NB4 (cell line): Measurements from ENCODE around the gene RNF11.

Experiments
- DNase-seq: peaks from one replicate; pipeline ENCODE4 v3.0.0; 2010; ENCODE audit warnings: low read depth
- H3K4me3 ChIP-seq: one replicate; pipeline ENCODE4 v1.5.1; 2011; ENCODE audit warnings: mild to moderate bottlenecking, low read depth, low read length, moderate library complexity
- CTCF ChIP-seq: IDR thresholded peaks from one replicate; pipeline ENCODE4 v1.5.1; 2012; ENCODE audit warnings: low read depth, low read length
- MAX ChIP-seq: IDR thresholded peaks from 2 replicates; pipeline ENCODE4 v1.6.1; 2011; ENCODE audit warnings: low read depth, low read length
- MYC ChIP-seq: IDR thresholded peaks from 2 replicates; pipeline ENCODE4 v1.6.1; 2011; ENCODE audit warnings: low read depth, low read length
- POLR2A ChIP-seq: IDR thresholded peaks from 2 replicates; pipeline ENCODE4 v1.6.1; 2011; ENCODE audit warnings: mild to moderate bottlenecking; ENCODE audit not compliant: insufficient read length; ENCODE audit errors: extremely low read depth

Gene RNF11

GRCh38 chr1:51297401-51298321 is 61.6 kb downstream of the RNF11 start:
- DNase-seq: no peak
- no peak overlapping the region for H3K4me3 ChIP-seq
- TF ChIP-seq POLR2A (no peak), MAX (no peak), MYC (no peak), CTCF (no peak)

- H3K4me3 ChIP-seq: no peak overlapping the region
- no peak for TF ChIP-seq CTCF
- TF ChIP-seq MAX: no peak
- no peak for TF ChIP-seq MYC
- TF ChIP-seq POLR2A: no peak
- no peak for DNase-seq
Observed at GRCh38 chr1:51298322-51298705, 62.2 kb downstream of the RNF11 start.

- no peak for DNase-seq
- TF ChIP-seq MYC: no peak
- no peak for TF ChIP-seq POLR2A
- no peak for TF ChIP-seq CTCF
- no peak for TF ChIP-seq MAX
- no peak overlapping the region for H3K4me3 ChIP-seq
Observed at GRCh38 chr1:51299185-51299885, 63.3 kb downstream of the RNF11 start.

- H3K4me3 ChIP-seq: no peak overlapping the region
- no peak for TF ChIP-seq MYC
- TF ChIP-seq CTCF: no peak
- no peak for TF ChIP-seq MAX
- TF ChIP-seq POLR2A: no peak
- DNase-seq: no peak
Observed at GRCh38 chr1:51299981-51300670, 64.1 kb downstream of the RNF11 start.

GRCh38 chr1:51301152-51301843 is 65.2 kb downstream of the RNF11 start:
- TF ChIP-seq MAX (peak; percentile 15; the same call in 1 of the 2 replicates), POLR2A (no peak)

More at GRCh38 chr1:51301152-51301843, 65.2 kb downstream of the RNF11 start:
- no peak for DNase-seq
- H3K4me3 ChIP-seq: no peak overlapping the region
